Measurements from ENCODE around the gene GDF15.
A peak's percentile ranks its signal among the peaks of the same experiment; 100 is the strongest.

The GDF15 gene

GRCh38 chr19:18435842-18436670 lies 50.1 kb downstream of the GDF15 start:
- no peak for DNase-seq (ENCODE audit: low read depth)
- H3K4me3 ChIP-seq (ENCODE audit: control insufficient read depth, low read depth, low read length) = no peak overlapping the region
- no peak for TF ChIP-seq CTCF (IDR thresholded peaks at IDR 0.05; ENCODE audit: control insufficient read depth, insufficient read depth, low read depth, low read length, missing control alignments)

DNA sequence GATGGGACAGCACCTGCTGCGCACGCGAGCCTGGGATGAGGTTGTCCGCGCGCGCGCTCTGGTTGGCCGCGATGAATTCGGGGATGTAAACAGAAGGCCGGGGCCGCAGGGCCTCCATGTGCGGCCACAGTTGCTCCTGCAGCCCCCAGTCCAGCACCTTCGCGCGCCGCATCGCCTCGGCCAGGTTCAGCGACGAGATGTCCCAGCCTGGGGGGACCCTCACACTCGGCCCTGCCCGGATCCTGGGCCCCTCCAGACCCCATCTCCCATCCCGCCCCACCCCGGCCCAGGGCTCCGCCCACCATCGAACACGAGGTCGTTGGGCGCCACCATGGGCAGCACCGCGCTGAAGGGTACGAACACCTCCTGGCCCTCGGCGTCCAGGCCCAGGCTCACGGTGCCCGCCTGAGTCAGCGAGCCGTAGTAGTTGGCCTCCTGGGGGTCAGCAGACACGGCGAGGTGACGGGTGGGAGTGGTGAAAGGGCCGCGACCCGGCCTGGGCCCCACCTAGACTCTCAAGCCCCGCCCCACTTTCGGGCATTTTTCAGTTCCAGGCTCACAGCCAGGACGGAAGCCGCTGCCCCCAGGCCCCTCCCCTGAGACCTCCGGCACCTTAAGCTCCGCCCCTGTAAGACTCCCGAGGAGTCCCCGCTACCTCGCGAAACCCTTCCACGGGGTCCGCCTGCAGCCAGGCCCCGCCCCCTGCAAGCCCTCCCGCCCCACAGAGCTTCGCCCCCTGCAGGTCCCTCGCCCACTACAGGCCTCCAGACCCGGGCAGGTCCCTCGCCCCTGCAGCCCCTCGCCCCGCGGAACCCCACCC lies 50.9 kb downstream of the GDF15 start:
- TF ChIP-seq CTCF (IDR thresholded peaks at IDR 0.05; ENCODE audit: control insufficient read depth, insufficient read depth, low read depth, low read length, missing control alignments) = no peak
- DNase-seq (ENCODE audit: low read depth) = no peak
- H3K4me3 ChIP-seq (ENCODE audit: control insufficient read depth, low read depth, low read length) = peak overlapping the region; percentile 54

DNA sequence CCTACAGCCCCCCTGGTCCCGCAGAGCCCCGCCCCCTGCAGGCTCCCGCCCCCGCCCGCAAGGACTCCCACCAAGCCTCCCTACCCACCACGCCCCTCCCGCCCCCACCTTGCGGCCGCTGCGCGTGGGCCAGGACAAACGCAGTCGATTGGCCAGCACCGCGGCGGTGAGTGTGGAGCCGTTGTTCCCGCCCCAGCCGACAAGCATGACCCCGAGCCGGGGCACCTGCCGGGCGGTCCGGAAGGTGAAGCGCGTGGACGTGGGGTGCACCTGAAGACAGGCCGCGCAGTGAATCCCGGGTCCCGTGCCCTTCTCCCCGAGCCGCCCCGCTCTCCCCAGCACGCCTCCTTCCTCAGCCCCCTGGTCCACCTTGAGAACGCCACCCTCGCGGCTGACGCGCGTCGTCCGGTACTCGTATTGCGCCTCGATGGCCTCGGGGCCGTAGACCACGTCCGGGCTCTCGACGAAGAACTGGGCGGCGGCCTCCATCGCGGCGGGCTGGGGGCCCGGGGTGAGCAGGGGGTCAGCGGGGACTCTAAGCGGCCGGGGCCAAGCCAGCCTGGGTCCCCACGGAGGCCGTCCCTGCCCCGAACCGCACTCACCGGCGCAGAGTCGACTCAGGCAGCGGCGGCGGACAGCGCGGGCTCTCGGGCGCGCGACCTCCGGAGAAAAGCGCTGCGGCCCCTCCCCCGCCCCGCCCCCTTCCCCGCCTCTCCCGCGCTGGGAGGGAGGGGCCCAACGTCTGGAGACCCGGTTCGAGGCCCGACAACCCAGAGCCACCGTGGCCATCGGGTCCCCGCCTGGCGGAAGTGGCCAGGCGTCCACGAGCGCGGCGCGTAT lies 51.8 kb downstream of the GDF15 start, which contains the start of gene ISYNA1:
ISYNA1 (minus strand) TSS at position 643 of the 840 bp plus-strand sequence; CDS start at position 489, 154 bp downstream.
- DNase-seq (ENCODE audit: low read depth) = no peak
- peak within 1 kb of the TSS; percentile 54 for H3K4me3 ChIP-seq (ENCODE audit: control insufficient read depth, low read depth, low read length)
- no peak for TF ChIP-seq CTCF (IDR thresholded peaks at IDR 0.05; ENCODE audit: control insufficient read depth, insufficient read depth, low read depth, low read length, missing control alignments)

DNA sequence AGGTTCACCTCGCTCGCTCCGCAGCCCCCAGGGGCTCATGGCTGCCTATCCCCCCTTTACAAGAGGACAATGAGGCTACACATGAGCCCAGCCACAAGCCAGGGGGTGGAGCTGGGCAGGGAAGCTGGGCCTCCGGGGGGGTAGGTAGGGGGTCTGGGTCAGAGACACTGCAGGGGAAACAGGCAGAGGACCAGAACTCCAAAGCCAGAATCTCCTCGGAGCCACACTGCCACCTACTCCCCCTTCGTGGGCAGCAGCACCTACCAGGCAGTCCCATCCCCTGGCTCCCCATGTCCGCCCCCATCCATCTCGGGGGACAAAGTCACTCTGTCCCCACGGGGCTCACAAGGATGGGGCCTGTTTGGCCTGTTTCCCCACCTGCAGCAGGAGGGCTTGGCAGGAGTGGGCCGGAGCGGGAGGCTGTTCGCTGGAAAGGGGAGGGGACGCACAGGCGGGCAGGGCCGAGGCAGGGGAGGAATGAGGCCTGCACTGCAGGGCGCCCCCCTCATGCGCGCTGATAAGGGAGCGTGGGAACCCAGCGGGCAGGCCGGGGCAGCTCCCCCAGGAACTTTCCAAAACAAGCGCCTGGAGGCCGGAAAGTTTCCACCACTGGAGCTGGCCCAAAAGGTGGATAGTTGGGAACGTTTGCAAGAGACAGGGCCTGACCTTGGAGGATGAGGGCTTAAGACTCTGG lies 52.5 kb downstream of the GDF15 start:
- 0 out of 2 replicates have a peak overlapping the region, but pooled peaks have one; percentile 1 for H3K4me3 ChIP-seq (ENCODE audit: control insufficient read depth, low read depth, low read length)
- DNase-seq (ENCODE audit: low read depth) = no peak
- no peak for TF ChIP-seq CTCF (IDR thresholded peaks at IDR 0.05; ENCODE audit: control insufficient read depth, insufficient read depth, low read depth, low read length, missing control alignments)

Measured in AG09309 (cell line).